ENCODE data around the gene RDH14. TPM values are rescaled to one million over a fixed set of nuclear protein-coding genes. Genes with fewer than 3 reads are reported as not detected.

Gene RDH14
- total RNA-seq, 1 donor from 2014 or later = 22.4 TPM

DNA sequence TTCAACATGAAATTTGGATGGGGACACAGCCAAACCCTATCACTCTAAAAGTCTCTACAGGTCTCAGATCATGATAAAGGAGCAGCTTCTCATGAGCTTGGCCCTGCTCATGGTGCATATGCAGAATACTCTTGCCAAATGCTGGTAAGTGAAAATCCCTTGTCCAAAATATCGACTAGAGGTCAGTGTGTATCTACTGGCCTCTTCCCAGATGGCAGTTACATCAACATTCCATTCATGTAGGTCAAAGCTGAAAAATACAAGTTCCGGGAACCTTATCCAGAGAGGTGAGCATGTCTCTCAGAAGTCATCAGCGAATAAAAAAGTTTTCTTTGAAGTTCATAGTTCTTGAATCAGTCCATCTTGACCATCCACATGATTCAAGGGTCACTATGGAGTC, 36.5 kb upstream of the RDH14 start:
- ATAC-seq (no peak), DNase-seq (no peak)
- Histone ChIP-seq H3K27me3 (no peaks in the 10 kb centered on the region), H3K4me1 (no peaks in the 10 kb centered on the region), H3K27ac (no peak overlapping the region), H3K4me3 (no peak overlapping the region), H3K9me3 (no peaks in the 10 kb centered on the region), H3K36me3 (no peaks in the 10 kb centered on the region)
- intact Hi-C loops (cut with DNase I) = no loop called here
- TF ChIP-seq, protein P1, sequence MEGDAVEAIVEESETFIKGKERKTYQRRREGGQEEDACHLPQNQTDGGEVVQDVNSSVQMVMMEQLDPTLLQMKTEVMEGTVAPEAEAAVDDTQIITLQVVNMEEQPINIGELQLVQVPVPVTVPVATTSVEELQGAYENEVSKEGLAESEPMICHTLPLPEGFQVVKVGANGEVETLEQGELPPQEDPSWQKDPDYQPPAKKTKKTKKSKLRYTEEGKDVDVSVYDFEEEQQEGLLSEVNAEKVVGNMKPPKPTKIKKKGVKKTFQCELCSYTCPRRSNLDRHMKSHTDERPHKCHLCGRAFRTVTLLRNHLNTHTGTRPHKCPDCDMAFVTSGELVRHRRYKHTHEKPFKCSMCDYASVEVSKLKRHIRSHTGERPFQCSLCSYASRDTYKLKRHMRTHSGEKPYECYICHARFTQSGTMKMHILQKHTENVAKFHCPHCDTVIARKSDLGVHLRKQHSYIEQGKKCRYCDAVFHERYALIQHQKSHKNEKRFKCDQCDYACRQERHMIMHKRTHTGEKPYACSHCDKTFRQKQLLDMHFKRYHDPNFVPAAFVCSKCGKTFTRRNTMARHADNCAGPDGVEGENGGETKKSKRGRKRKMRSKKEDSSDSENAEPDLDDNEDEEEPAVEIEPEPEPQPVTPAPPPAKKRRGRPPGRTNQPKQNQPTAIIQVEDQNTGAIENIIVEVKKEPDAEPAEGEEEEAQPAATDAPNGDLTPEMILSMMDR (IDR thresholded peaks at IDR 0.05) = no peak

DNA sequence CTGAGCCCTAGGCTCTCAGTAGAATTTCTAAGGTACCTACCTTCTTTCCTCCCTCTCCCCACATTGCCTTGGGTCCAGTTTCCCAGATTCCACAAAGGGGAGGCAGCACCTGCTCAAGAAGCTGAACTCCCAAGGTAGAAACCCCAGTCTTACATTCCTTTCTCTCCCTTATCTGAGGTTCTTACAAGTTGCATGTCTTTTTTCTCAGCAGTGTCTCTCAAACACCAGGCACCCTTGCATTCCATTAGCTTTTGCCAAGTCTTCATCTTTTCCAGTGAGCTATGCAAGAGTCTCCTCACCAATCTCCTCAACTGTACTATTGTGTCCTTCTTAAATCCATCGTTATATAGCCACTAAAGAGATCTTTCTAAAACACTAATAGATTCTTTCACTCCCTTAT, 33.0 kb upstream of the RDH14 start:
- Histone ChIP-seq H3K27me3 (no peaks in the 10 kb centered on the region), H3K36me3 (no peaks in the 10 kb centered on the region), H3K9me3 (no peaks in the 10 kb centered on the region), H3K4me3 (no peak overlapping the region), H3K4me1 (no peaks in the 10 kb centered on the region), H3K27ac (no peak overlapping the region)
- ATAC-seq (no peak), DNase-seq (no peak)
- TF ChIP-seq, protein P1 (IDR thresholded peaks at IDR 0.05) = no peak
- intact Hi-C loops (cut with DNase I) = no loop called here

GRCh38 chr2:18592372-18592771, 31.9 kb upstream of the RDH14 start:
- no peaks in the 10 kb centered on the region for H3K9me3 ChIP-seq
- H3K36me3 ChIP-seq = no peaks in the 10 kb centered on the region
- TF ChIP-seq, protein P1 (IDR thresholded peaks at IDR 0.05) = no peak
- H3K27me3 ChIP-seq = no peaks in the 10 kb centered on the region
- ATAC-seq (no peak), DNase-seq (no peak)
- H3K27ac ChIP-seq = no peak overlapping the region
- intact Hi-C loops (cut with DNase I) = no loop called here
- no peaks in the 10 kb centered on the region for H3K4me1 ChIP-seq
- no peak overlapping the region for H3K4me3 ChIP-seq

DNA sequence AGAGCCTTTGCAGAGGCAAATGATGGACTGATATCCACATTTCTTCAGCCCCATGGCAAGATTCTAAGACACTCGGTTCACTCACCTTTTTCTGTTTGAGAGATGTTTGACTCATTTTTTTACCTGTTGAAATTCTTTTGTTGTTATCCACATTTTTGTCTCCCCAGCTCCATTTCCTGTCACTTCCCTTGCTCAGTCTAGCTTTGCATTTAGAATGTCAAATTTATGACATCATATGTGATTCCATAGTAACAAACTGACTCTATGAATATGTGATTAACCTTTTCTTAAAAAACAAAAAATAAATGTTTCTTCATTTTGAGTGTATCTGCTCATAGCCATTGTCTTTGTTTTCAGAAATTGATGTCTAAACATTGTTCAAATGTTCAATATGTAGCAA, 28.9 kb upstream of the RDH14 start, which contains the start of gene NT5C1B:
Gene NT5C1B (minus strand): TSS at position 216 of the 400 bp plus-strand sequence. CDS start 101 bp downstream, at position 115.
- intact Hi-C loops (cut with DNase I) = no loop called here
- Histone ChIP-seq H3K4me3 (no peak within 1 kb of the TSS), H3K27me3 (no peaks in the 10 kb centered on the region), H3K4me1 (no peaks in the 10 kb centered on the region), H3K27ac (no peak within 1 kb of the TSS), H3K9me3 (no peaks in the 10 kb centered on the region), H3K36me3 (no peaks in the 10 kb centered on the region)
- ATAC-seq = no peak
- no peak for DNase-seq
- TF ChIP-seq, protein P1 (IDR thresholded peaks at IDR 0.05) = no peak

- Histone ChIP-seq H3K4me1 (no peaks in the 10 kb centered on the region), H3K27ac (no peak overlapping the region), H3K36me3 (no peaks in the 10 kb centered on the region), H3K4me3 (no peak overlapping the region), H3K9me3 (no peaks in the 10 kb centered on the region), H3K27me3 (no peaks in the 10 kb centered on the region)
- no peak for DNase-seq
- no peak for ATAC-seq
- TF ChIP-seq, protein P1 (IDR thresholded peaks at IDR 0.05) = no peak
- intact Hi-C loops (cut with DNase I) = no loop called here
These were observed 28.3 kb upstream of the RDH14 start for GRCh38 chr2:18588802-18589201.

GRCh38 chr2:18588049-18588448, 27.6 kb upstream of the RDH14 start:
- Histone ChIP-seq H3K4me3 (no peak overlapping the region), H3K27ac (no peak overlapping the region), H3K36me3 (no peaks in the 10 kb centered on the region), H3K27me3 (no peaks in the 10 kb centered on the region), H3K4me1 (no peaks in the 10 kb centered on the region), H3K9me3 (no peaks in the 10 kb centered on the region)
- no peak for ATAC-seq
- intact Hi-C loops (cut with DNase I) = no loop called here
- TF ChIP-seq, protein P1 (IDR thresholded peaks at IDR 0.05) = no peak
- DNase-seq = no peak

All from upper lobe of right lung (tissue), 1 donor.